HL-60 (cell line): ENCODE data around the gene GAS2L2.

Experiments used
- DNase-seq, 2 experiments: peaks; one replicate each; pipeline ENCODE4 v3.0.0-alpha.2; 2010 to 2020; ENCODE audit warnings: low read depth in 1 of 2, low spot score in 1 of 2
- H3K27ac ChIP-seq: fragments of 250-450 bp; sonication (Bioruptor Pico); replicated peaks from 2 replicates; pipeline ENCODE4 v1.5.1; 2020; ENCODE audit warnings: mild to moderate bottlenecking, moderate library complexity
- H3K27me3 ChIP-seq: fragments of 250-450 bp; sonication (Bioruptor Pico); 2 replicates; pipeline ENCODE4 v1.5.1; 2021; ENCODE audit warnings: mild to moderate bottlenecking, moderate library complexity; ENCODE audit not compliant: insufficient read depth, poor library complexity, severe bottlenecking
- H3K4me3 ChIP-seq: replicated peaks from 2 replicates; pipeline ENCODE4 v1.5.1; 2011; ENCODE audit warnings: mild to moderate bottlenecking, control low read depth, low read length; ENCODE audit not compliant: insufficient read depth
- GABPA ChIP-seq: IDR thresholded peaks from 2 replicates; pipeline ENCODE4 v1.6.1; 2012; ENCODE audit warnings: low read depth
- POLR2AphosphoS5 ChIP-seq: IDR thresholded peaks from 2 replicates; pipeline ENCODE4 v1.6.1; 2012; ENCODE audit warnings: low read depth
- REST ChIP-seq: IDR thresholded peaks from 2 replicates; pipeline ENCODE4 v1.6.1; 2012; ENCODE audit warnings: low read depth; ENCODE audit not compliant: insufficient replicate concordance
- SPI1 ChIP-seq: IDR thresholded peaks from 2 replicates; pipeline ENCODE4 v1.6.1; 2012; ENCODE audit warnings: low read depth, mild to moderate bottlenecking, borderline replicate concordance
- TF ChIP-seq, protein P1 (sequence below): IDR thresholded peaks from one replicate; pipeline ENCODE4 v1.5.1; 2011; ENCODE audit warnings: low read length, control low read depth, inconsistent platforms; ENCODE audit not compliant: insufficient read depth

The GAS2L2 gene

GRCh38 chr17:35765086-35765710 is 12.2 kb upstream of the GAS2L2 start:
- Histone ChIP-seq H3K4me3 (no peak overlapping the region), H3K27me3 (peaks cover 3% of the 10 kb centered on the region), H3K27ac (no peak overlapping the region)
- no peak for DNase-seq
- no peak for TF ChIP-seq REST
- TF ChIP-seq, protein P1, sequence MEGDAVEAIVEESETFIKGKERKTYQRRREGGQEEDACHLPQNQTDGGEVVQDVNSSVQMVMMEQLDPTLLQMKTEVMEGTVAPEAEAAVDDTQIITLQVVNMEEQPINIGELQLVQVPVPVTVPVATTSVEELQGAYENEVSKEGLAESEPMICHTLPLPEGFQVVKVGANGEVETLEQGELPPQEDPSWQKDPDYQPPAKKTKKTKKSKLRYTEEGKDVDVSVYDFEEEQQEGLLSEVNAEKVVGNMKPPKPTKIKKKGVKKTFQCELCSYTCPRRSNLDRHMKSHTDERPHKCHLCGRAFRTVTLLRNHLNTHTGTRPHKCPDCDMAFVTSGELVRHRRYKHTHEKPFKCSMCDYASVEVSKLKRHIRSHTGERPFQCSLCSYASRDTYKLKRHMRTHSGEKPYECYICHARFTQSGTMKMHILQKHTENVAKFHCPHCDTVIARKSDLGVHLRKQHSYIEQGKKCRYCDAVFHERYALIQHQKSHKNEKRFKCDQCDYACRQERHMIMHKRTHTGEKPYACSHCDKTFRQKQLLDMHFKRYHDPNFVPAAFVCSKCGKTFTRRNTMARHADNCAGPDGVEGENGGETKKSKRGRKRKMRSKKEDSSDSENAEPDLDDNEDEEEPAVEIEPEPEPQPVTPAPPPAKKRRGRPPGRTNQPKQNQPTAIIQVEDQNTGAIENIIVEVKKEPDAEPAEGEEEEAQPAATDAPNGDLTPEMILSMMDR: no peak
- no peak for TF ChIP-seq SPI1
- TF ChIP-seq GABPA: no peak
- no peak for TF ChIP-seq POLR2AphosphoS5

- TF ChIP-seq, protein P1: peak; percentile 76
- TF ChIP-seq SPI1: no peak
- no peak for TF ChIP-seq REST
- no peak for TF ChIP-seq POLR2AphosphoS5
- no peak for TF ChIP-seq GABPA
- H3K27me3 ChIP-seq: peaks cover 3% of the 10 kb centered on the region
- no peak overlapping the region for H3K27ac ChIP-seq
- peak; percentile 73 to 78 for DNase-seq
- H3K4me3 ChIP-seq: peak overlapping the region; percentile 56
Measured at GRCh38 chr17:35764123-35764991, 11.3 kb upstream of the GAS2L2 start.

DNA sequence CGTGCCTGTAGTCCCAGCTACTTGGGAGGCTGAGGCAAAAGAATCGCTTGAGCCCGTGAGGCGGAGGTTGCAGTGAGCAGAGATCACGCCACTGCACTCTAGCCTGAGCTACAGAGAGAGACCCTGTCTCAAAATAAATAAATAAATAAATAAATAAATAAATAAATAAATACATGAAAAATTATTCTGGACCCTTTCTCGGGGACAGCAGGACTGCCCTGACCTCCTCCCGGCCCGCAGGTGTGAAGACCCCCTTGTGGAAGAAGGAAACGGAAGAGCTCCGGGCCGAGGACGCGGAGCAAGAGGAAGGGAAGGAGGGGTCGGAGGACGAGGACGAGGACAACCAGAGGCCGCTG is 10.7 kb upstream of the GAS2L2 start:
- peak overlapping the region; percentile 56 for H3K4me3 ChIP-seq
- TF ChIP-seq GABPA (no peak; the same call in 1 of the 2 replicates), REST (no peak), POLR2AphosphoS5 (no peak)
- TF ChIP-seq, protein P1: no peak

More for the DNA sequence above, 10.7 kb upstream of the GAS2L2 start:
- peaks cover 3% of the 10 kb centered on the region for H3K27me3 ChIP-seq
- DNase-seq: no peak
- no peak overlapping the region for H3K27ac ChIP-seq
